Measurements from ENCODE around the gene EML2.

Gene EML2

DNA sequence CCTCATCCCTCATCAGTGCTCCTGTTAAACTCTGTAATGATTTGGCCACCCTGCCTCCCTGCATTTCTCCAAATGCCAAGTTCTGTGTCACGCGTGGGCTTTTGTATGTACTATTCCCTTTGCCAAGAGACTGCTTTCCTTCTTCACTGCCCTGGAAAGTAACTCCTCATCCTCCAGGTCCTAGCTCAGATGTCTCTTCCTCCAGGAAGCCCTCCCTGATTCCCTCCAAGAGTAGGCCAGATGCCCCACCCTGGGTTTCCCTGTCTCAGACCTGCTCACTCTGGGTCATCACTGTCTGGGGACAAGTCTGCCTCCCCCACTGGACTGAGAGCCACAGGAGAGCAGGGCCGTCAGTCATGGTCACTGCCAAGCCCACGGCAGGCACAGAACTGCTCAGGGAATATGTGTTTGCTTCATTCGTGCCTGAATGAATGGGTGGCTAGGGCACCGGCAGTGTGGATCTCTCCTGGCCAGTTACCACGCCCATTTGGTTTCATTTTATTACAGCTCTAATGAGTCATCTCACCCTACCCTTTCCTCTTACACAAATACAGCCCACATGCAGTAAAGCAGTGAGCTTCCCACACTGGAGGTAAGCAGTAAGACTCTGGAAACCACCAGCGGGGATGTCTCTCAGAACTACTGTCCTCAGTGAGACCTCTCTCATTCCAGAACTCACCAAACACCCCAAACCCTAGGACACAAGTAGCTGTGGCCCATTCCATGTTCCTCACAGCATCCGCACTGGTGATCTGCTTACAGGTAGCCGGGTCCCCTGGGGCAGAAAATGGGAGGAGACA, 25.1 kb downstream of the EML2 start:
- H3K79me2 ChIP-seq (ENCODE audit: low read length) = no peaks in the 10 kb centered on the region
- H3K9me3 ChIP-seq (replicated peaks; ENCODE audit: insufficient read depth, low read length) = no peaks in the 10 kb centered on the region
- H3K4me2 ChIP-seq (ENCODE audit: low read depth, low read length) = peak overlapping the region; percentile 24
- no peaks in the 10 kb centered on the region for H3K9me2 ChIP-seq (replicated peaks; ENCODE audit: insufficient read depth, low read length)
- peaks cover 10% of the 10 kb centered on the region for H3F3A ChIP-seq (ENCODE audit: insufficient read depth, low read length)
- 0 out of 2 replicates have a peak overlapping the region, but pooled peaks have one; percentile 37 for H2AFZ ChIP-seq (ENCODE audit: low read length)
- H4K20me1 ChIP-seq (ENCODE audit: insufficient read depth, low read length) = no peaks in the 10 kb centered on the region
- H3K36me3 ChIP-seq (replicated peaks; ENCODE audit: insufficient read depth, low read length) = no peaks in the 10 kb centered on the region
- TF ChIP-seq EZH2 (optimal IDR thresholded peaks at IDR 0.05; ENCODE audit: low read depth, low read length) (no peak), EZH2phosphoT487 (IDR thresholded peaks at IDR 0.05; ENCODE audit: low read length) (no peak)
- TF ChIP-seq, protein P1, sequence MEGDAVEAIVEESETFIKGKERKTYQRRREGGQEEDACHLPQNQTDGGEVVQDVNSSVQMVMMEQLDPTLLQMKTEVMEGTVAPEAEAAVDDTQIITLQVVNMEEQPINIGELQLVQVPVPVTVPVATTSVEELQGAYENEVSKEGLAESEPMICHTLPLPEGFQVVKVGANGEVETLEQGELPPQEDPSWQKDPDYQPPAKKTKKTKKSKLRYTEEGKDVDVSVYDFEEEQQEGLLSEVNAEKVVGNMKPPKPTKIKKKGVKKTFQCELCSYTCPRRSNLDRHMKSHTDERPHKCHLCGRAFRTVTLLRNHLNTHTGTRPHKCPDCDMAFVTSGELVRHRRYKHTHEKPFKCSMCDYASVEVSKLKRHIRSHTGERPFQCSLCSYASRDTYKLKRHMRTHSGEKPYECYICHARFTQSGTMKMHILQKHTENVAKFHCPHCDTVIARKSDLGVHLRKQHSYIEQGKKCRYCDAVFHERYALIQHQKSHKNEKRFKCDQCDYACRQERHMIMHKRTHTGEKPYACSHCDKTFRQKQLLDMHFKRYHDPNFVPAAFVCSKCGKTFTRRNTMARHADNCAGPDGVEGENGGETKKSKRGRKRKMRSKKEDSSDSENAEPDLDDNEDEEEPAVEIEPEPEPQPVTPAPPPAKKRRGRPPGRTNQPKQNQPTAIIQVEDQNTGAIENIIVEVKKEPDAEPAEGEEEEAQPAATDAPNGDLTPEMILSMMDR (IDR thresholded peaks at IDR 0.05; ENCODE audit: low read length) = no peak
- H3K27me3 ChIP-seq (replicated peaks; ENCODE audit: insufficient read depth, low read length) = no peaks in the 10 kb centered on the region
- peak overlapping the region; percentile 68; the same call in 1 of the 2 replicates for H3K27ac ChIP-seq (ENCODE audit: low read length)
- DNase-seq = peak; percentile 54
- H3K9ac ChIP-seq (ENCODE audit: low read length) = peak overlapping the region; percentile 21; the same call in 1 of the 2 replicates
- H3K4me1 ChIP-seq (ENCODE audit: low read length) = peaks cover 16% of the 10 kb centered on the region
- H3K4me3 ChIP-seq (ENCODE audit: low read length) = no peak overlapping the region

GRCh38 chr19:45608948-45609347, 30.2 kb downstream of the EML2 start:
- H3K36me3 ChIP-seq (replicated peaks; ENCODE audit: insufficient read depth, low read length) = no peaks in the 10 kb centered on the region
- no peaks in the 10 kb centered on the region for H3K27me3 ChIP-seq (replicated peaks; ENCODE audit: insufficient read depth, low read length)
- H3K27ac ChIP-seq (ENCODE audit: low read length) = no peak overlapping the region
- H3F3A ChIP-seq (ENCODE audit: insufficient read depth, low read length) = 0 out of 2 replicates have a peak, but pooled peaks cover 1% of the 10 kb centered on the region
- H2AFZ ChIP-seq (ENCODE audit: low read length) = no peak overlapping the region
- H3K9me3 ChIP-seq (replicated peaks; ENCODE audit: insufficient read depth, low read length) = no peaks in the 10 kb centered on the region
- no peak for DNase-seq
- TF ChIP-seq, protein P1 (IDR thresholded peaks at IDR 0.05; ENCODE audit: low read length) = no peak
- TF ChIP-seq EZH2phosphoT487 (IDR thresholded peaks at IDR 0.05; ENCODE audit: low read length) (no peak), EZH2 (optimal IDR thresholded peaks at IDR 0.05; ENCODE audit: low read depth, low read length) (no peak)
- no peak overlapping the region for H3K4me2 ChIP-seq (ENCODE audit: low read depth, low read length)
- H3K4me1 ChIP-seq (ENCODE audit: low read length) = peaks cover 9% of the 10 kb centered on the region
- H3K9ac ChIP-seq (ENCODE audit: low read length) = no peak overlapping the region
- no peak overlapping the region for H3K4me3 ChIP-seq (ENCODE audit: low read length)
- H4K20me1 ChIP-seq (ENCODE audit: insufficient read depth, low read length) = no peaks in the 10 kb centered on the region
- no peaks in the 10 kb centered on the region for H3K9me2 ChIP-seq (replicated peaks; ENCODE audit: insufficient read depth, low read length)
- H3K79me2 ChIP-seq (ENCODE audit: low read length) = no peaks in the 10 kb centered on the region

DNA sequence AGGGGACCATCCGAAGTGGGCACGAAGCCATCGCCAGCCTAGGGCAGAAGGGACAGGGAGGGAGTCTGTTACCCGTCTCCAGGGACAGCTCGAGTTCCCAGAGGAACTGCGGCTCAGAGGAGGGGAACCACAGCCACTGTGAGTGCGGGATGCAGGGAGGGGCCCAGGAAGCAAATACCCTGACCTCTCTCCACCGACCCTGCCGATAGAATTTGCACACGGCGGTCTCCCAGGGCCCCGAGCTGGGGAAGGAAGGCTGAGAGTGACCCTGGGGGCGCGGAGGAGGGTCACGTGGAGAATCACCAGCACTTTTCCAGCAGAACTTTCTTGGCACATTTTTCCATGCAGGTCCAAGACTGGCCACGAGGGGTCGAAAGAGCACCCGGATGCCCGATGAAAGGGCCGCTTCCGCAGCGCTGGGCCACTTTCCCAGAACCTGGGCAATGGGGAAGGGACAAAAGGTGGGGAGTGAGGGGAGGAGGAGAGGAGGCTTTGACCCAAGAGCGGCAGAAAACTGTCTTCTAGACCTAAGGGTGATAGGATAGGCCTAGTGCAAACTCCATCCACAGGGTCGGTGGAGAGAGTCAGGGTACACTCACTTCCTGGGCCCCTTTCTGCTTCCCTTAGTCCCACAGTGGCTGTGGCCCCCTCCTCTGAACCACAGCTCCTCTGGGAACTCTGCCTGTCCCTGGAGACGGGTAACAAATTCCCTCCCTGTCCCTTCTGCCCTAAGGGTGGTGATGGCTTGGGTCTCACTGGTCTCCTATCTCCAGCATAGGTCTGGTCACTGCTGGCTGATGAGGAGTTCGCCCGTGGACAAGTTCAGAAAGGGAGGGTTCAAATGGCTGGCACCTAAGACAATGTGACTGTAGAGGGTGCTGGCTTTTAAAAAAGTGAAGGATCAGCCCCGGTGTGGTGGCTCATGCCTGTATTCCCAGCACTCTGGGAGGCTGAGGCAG, 31.8 kb downstream of the EML2 start:
- H3K27ac ChIP-seq (ENCODE audit: low read length) = no peak overlapping the region
- TF ChIP-seq EZH2phosphoT487 (IDR thresholded peaks at IDR 0.05; ENCODE audit: low read length) (no peak), EZH2 (optimal IDR thresholded peaks at IDR 0.05; ENCODE audit: low read depth, low read length) (no peak)
- TF ChIP-seq, protein P1 (IDR thresholded peaks at IDR 0.05; ENCODE audit: low read length) = peak; percentile 80

More for the DNA sequence above, 31.8 kb downstream of the EML2 start:
- Histone ChIP-seq H3K9me2 (replicated peaks; ENCODE audit: insufficient read depth, low read length) (no peaks in the 10 kb centered on the region), H3K79me2 (ENCODE audit: low read length) (no peaks in the 10 kb centered on the region), H3K27me3 (replicated peaks; ENCODE audit: insufficient read depth, low read length) (peaks cover 7% of the 10 kb centered on the region), H3K9ac (ENCODE audit: low read length) (no peak overlapping the region; the same call in 1 of the 2 replicates), H3F3A (ENCODE audit: insufficient read depth, low read length) (no peaks in the 10 kb centered on the region), H3K9me3 (replicated peaks; ENCODE audit: insufficient read depth, low read length) (no peaks in the 10 kb centered on the region), H4K20me1 (ENCODE audit: insufficient read depth, low read length) (no peaks in the 10 kb centered on the region), H3K4me3 (ENCODE audit: low read length) (peak overlapping the region; percentile 15; the same call in 1 of the 2 replicates), H2AFZ (ENCODE audit: low read length) (peak overlapping the region; percentile 92), H3K4me2 (ENCODE audit: low read depth, low read length) (peak overlapping the region; percentile 59), H3K4me1 (ENCODE audit: low read length) (peaks cover 7% of the 10 kb centered on the region; the same call in 1 of the 2 replicates), H3K36me3 (replicated peaks; ENCODE audit: insufficient read depth, low read length) (no peaks in the 10 kb centered on the region)
- DNase-seq = no peak
